Thyroid gland (tissue), 4 donors: ENCODE results near the gene LGI2. TPM values are rescaled to one million over a fixed set of nuclear protein-coding genes. Genes with fewer than 3 reads are reported as not detected.
A peak's percentile ranks its signal among the peaks of the same experiment; 100 is the strongest.

Source experiments
- DNase-seq, 2 donors: peaks; one replicate each; pipeline ENCODE4 v3.0.0-alpha.2; 2019
- H3K27ac ChIP-seq, 3 donors: fragments of 200-600 bp; sonication (generic); 1 replicate in 2 of 3; 2 replicates in 1 of 3; pipeline ENCODE4 v1.5.1; 2016 to 2019; ENCODE audit warnings: mild to moderate bottlenecking in 1 of 3, moderate library complexity in 1 of 3
- H3K27me3 ChIP-seq: fragments of 200-600 bp; sonication (generic); one replicate; pipeline ENCODE4 v1.5.1; 2019
- H3K36me3 ChIP-seq, 2 donors: fragments of 200-600 bp; sonication (generic); one replicate each; pipeline ENCODE4 v1.5.1; 2016 to 2019
- H3K4me1 ChIP-seq, 2 donors: fragments of 200-600 bp; sonication (generic); one replicate each; pipeline ENCODE4 v1.5.1; 2017 to 2019
- H3K4me3 ChIP-seq, 3 donors: fragments of 200-600 bp; sonication (generic); replicated peaks in 1 of 3; 1 replicate in 2 of 3; 2 replicates in 1 of 3; pipeline ENCODE4 v1.5.1; 2016; ENCODE audit warnings: mild to moderate bottlenecking in 1 of 3
- H3K9me3 ChIP-seq: fragments of 200-600 bp; sonication (generic); one replicate; pipeline ENCODE4 v1.5.1; 2017
- POLR2A ChIP-seq, 2 donors: fragments of 450-650 bp; IDR thresholded peaks; one replicate each; pipeline ENCODE4 v1.6.1; 2017; ENCODE audit warnings: antibody characterized with exemption in 2 of 2, mild to moderate bottlenecking in 2 of 2, moderate library complexity in 1 of 2
- WGBS, 2 donors: methylation state at CpG; one replicate each; pipeline ENCODE4 v1.1.5; 2017; 5-methylcytosine and 5-hydroxymethylcytosine counted together
- intact Hi-C: fragments of 100-400 bp; cut with DNase I; formaldehyde crosslinking; loops from one replicate; pipeline ENCODE4 v1.15.1; 2023
- total RNA-seq, 4 donors: library from RNA; depleted of rRNA; stranded (reverse); fragments of >200 nt; gene quantifications; one replicate each; pipeline ENCODE4 v1.2.3, GENCODE V29; 2016
- TF ChIP-seq, protein P1 (sequence below), 6 experiments: fragments of 200-600 bp in 3 of 6; fragments of 450-650 bp in 3 of 6; sonication (generic) in 3 of 6; IDR thresholded peaks; one replicate each; pipeline ENCODE4 v1.5.1; 2016 to 2019; ENCODE audit warnings: antibody characterized with exemption in 6 of 6, mild to moderate bottlenecking in 2 of 6, inconsistent platforms in 1 of 6, moderate library complexity in 1 of 6

Gene LGI2
- total RNA-seq, 4 donors from 2014 or later = 0.45 to 3.7 (median 2.2) TPM

DNA sequence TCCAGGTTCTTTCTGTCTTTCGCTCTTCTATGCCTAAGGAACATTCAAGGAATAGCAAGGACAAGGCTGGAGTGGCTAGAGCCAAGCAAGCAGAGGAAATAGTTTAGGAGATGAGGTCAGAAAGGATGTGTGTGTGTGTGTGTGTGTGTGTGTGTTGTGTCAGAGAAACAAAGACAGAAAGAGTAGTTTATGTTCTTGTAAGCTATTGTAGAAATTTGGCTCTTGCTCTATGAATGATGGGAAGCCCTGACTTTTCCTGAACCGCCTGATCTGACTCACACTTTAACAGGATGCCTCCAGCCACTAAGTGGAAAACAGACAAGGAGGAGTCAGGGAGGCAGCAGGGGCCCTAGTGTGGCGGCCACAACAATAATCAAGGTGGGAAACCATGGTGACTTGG lies 39.7 kb downstream of the LGI2 start:
- Histone ChIP-seq H3K4me1 (no peaks in the 10 kb centered on the region), H3K9me3 (no peaks in the 10 kb centered on the region), H3K27ac (no peak overlapping the region), H3K27me3 (no peaks in the 10 kb centered on the region), H3K36me3 (no peaks in the 10 kb centered on the region), H3K4me3 (no peak overlapping the region)
- intact Hi-C loops = no loop called here
- TF ChIP-seq POLR2A (IDR thresholded peaks at IDR 0.05) = no peak
- TF ChIP-seq, protein P1, sequence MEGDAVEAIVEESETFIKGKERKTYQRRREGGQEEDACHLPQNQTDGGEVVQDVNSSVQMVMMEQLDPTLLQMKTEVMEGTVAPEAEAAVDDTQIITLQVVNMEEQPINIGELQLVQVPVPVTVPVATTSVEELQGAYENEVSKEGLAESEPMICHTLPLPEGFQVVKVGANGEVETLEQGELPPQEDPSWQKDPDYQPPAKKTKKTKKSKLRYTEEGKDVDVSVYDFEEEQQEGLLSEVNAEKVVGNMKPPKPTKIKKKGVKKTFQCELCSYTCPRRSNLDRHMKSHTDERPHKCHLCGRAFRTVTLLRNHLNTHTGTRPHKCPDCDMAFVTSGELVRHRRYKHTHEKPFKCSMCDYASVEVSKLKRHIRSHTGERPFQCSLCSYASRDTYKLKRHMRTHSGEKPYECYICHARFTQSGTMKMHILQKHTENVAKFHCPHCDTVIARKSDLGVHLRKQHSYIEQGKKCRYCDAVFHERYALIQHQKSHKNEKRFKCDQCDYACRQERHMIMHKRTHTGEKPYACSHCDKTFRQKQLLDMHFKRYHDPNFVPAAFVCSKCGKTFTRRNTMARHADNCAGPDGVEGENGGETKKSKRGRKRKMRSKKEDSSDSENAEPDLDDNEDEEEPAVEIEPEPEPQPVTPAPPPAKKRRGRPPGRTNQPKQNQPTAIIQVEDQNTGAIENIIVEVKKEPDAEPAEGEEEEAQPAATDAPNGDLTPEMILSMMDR (IDR thresholded peaks at IDR 0.05) = no peak
- DNase-seq = no peak
- WGBS, 2 donors = 81 to 87% methylated on average over 3 of the region's 3 CpGs

DNA sequence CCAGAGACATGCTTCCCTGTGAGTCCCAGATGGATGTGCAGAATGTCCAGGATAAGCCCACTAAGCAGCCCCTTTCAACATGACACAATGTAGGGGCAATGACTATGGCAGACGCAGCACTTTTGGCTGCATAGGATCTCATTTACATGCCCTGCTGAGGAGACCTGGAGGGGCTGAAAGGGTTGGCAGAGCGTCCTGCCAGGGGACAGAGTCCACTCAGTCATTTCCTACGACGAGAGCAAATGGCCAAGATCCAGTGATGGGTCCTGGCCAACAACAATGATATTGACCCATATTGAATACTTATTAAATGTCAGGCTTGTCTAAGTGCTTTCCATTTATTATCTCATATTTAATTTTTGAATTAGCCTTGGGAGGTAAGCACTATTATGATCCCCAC lies 41.4 kb downstream of the LGI2 start:
- peaks cover 0 to 3% of the 10 kb centered on the region in 2 donors for H3K4me1 ChIP-seq
- WGBS, 2 donors = 77 to 82% methylated on average over 4 of the region's 4 CpGs
- intact Hi-C loops = loop anchor here (10.0 kb wide), 1 partner anchor 505 kb away; no protein-coding TSS in a partner anchor
- no peaks in the 10 kb centered on the region for H3K27me3 ChIP-seq
- DNase-seq = no peak
- no peak overlapping the region for H3K4me3 ChIP-seq
- no peaks in the 10 kb centered on the region for H3K9me3 ChIP-seq
- TF ChIP-seq, protein P1 (IDR thresholded peaks at IDR 0.05) = no peak
- no peak for TF ChIP-seq POLR2A (IDR thresholded peaks at IDR 0.05)
- H3K27ac ChIP-seq = no peak overlapping the region
- H3K36me3 ChIP-seq = no peaks in the 10 kb centered on the region

DNA sequence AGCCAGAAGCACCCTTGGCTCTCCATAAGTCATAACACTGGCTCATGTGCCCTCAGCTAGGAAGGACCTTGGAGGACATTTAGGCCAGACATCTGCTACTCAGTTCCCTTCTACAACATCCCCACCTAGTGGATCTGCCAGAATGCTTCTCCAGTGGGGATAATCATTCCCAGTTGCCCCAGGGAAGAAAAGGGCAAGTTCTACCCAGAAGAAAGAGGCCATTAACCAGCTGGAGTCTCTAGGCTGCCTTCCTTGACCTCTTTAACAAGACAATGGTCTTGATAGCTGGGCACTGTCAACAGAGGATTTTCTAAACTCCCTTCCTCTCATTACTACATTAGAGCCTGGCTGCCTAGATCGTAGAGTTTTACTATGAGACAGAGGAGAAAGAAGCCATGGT lies 42.0 kb downstream of the LGI2 start:
- Histone ChIP-seq H3K4me1 (peaks cover 0 to 9% of the 10 kb centered on the region in 2 donors), H3K9me3 (no peaks in the 10 kb centered on the region), H3K27ac (no peak overlapping the region), H3K4me3 (no peak overlapping the region), H3K27me3 (no peaks in the 10 kb centered on the region), H3K36me3 (no peaks in the 10 kb centered on the region)
- peak in 1 of 2 donors; percentile 30 for DNase-seq
- WGBS, 2 donors = 89 to 92% methylated on average over 1 of the region's 1 CpG
- TF ChIP-seq, protein P1 (IDR thresholded peaks at IDR 0.05) = peak in 5 of 6 experiments; percentile 10 to 61 (median 57)
- TF ChIP-seq POLR2A (IDR thresholded peaks at IDR 0.05) = no peak
- intact Hi-C loops = loop anchor here (10.0 kb wide), 1 partner anchor 504 kb away; no protein-coding TSS in a partner anchor

DNA sequence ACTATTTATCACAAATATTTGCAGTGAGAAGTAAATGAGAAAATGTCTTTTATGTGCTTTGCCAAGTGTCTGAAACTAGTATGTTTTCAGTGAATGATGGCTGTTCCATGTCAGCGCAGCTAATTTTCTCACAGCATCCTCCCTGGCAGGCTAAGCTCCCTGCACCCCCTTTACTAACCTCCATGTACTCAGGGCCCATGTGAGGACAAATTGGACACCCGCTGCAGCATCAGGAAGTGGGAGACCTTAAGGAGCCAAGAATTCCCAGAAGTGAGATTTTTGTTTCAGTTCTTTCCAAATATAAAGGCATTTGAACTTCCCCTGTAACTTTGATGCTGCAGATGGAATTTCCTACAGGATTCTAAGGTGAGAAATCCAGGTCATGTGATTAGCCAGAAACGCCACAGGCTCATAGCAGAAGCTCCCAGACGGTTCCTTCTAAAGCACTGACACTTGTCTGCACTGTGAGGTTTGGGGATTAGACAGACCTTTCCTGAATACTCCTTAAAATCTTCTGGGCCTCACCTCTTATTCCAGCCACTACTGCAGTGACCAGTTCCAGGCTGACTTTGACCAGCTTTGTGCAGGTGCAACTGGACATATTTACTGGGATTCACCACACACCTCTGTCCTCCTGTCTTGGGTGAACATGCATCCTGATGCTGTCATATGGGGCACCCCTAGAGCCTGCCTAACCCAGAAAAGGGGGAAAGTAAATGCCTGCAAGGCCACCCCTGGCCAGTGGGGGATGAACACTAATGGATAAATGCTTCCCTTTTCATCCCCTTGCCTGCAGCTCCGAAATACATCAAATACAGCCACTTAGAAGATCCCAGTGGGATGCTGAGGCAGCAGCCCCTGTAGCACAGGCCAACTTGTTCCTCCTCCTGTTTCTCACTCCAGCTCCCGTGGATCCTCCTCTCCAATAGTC lies 45.9 kb downstream of the LGI2 start:
- intact Hi-C loops = loop anchor here (10.0 kb wide), 1 partner anchor 500 kb away; no protein-coding TSS in a partner anchor
- Histone ChIP-seq H3K4me1 (peaks cover 0 to 21% of the 10 kb centered on the region in 2 donors), H3K9me3 (no peaks in the 10 kb centered on the region), H3K36me3 (no peaks in the 10 kb centered on the region), H3K4me3 (no peak overlapping the region), H3K27ac (no peak overlapping the region), H3K27me3 (no peaks in the 10 kb centered on the region)
- TF ChIP-seq, protein P1 (IDR thresholded peaks at IDR 0.05) = no peak
- no peak for TF ChIP-seq POLR2A (IDR thresholded peaks at IDR 0.05)
- 70 to 78% methylated on average over 6 of the region's 6 CpGs for WGBS, 2 donors
- DNase-seq = no peak

DNA sequence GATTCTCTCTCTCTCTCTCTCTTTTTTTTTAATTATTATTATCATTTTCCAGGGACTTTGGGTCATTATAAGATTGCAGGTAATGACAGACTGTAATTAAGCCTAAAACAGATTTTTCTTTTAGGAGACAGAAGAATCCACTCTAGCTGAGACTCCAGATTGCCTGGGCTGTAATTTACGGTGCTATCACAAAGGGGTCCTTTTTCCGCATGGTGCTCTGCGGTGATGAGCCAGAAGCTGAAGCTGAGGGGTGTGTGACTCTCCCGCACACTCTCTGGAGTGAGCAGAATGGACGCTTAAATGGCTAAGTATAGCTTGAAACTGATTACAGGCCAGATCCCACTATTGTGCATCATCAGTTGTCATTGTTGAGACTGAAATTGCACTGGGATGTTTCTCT lies 50.0 kb downstream of the LGI2 start:
- 83 to 85% methylated on average over 5 of the region's 5 CpGs for WGBS, 2 donors
- no peak for DNase-seq
- TF ChIP-seq POLR2A (IDR thresholded peaks at IDR 0.05) = no peak
- TF ChIP-seq, protein P1 (IDR thresholded peaks at IDR 0.05) = no peak
- Histone ChIP-seq H3K4me1 (peaks cover 0 to 29% of the 10 kb centered on the region in 2 donors), H3K4me3 (no peak overlapping the region), H3K27ac (peak overlapping the region in 1 of 3 donors; percentile 39), H3K36me3 (no peaks in the 10 kb centered on the region), H3K9me3 (no peaks in the 10 kb centered on the region), H3K27me3 (no peaks in the 10 kb centered on the region)
- intact Hi-C loops = loop anchor here (10.0 kb wide), 1 partner anchor 496 kb away; no protein-coding TSS in a partner anchor
